Panc1 (cell line): Measurements from ENCODE around the gene TANGO2. TPM values are rescaled to one million over a fixed set of nuclear protein-coding genes. Genes with fewer than 3 reads are reported as not detected.

Experiments
- ATAC-seq: fragments of 200-7000 bp; cut with Tn5 transposase; 2 replicates; pipeline ENCODE4 v1.9.1; 2020; ENCODE audit warnings: mild to moderate bottlenecking, moderate library complexity
- BruUV-seq: library from RNA; stranded (reverse); fragments of 400-500 nt; replicated peaks from 2 replicates; lab custom pipeline; 2021; lab: Mats Ljungman, UMichigan
- CTCF ChIA-PET: fragments of 300-600 bp; sonication (Branson Sonifier 250); formaldehyde crosslinking; loops from one replicate; lab custom pipeline; 2022; ENCODE audit warnings: antibody characterized with exemption; lab: Charles Lee
- POLR2A ChIA-PET: fragments of 300-600 bp; sonication (Branson Sonifier 250); formaldehyde crosslinking; loops from one replicate; lab custom pipeline; 2022; ENCODE audit warnings: antibody characterized with exemption; lab: Charles Lee
- DNase-seq: peaks from one replicate; pipeline ENCODE4 v3.0.0-alpha.2; 2010; ENCODE audit warnings: low read depth, low spot score
- H3K27ac ChIP-seq: 2 replicates; pipeline ENCODE4 v1.5.1; 2011; ENCODE audit warnings: mild to moderate bottlenecking, low read length, inconsistent platforms
- H3K27me3 ChIP-seq: fragments of 200-500 bp; sonication (Bioruptor generic); 2 replicates; pipeline ENCODE4 v1.6.0; 2014; ENCODE audit warnings: low read length, inconsistent platforms; ENCODE audit not compliant: control insufficient read depth, insufficient read depth
- H3K36me3 ChIP-seq: fragments of 200-500 bp; sonication (Bioruptor generic); 2 replicates; pipeline ENCODE4 v1.5.1; 2014; ENCODE audit warnings: inconsistent platforms, mild to moderate bottlenecking, low read length, moderate library complexity; ENCODE audit not compliant: control insufficient read depth, insufficient read depth
- H3K4me1 ChIP-seq: 2 replicates; pipeline ENCODE4 v1.5.1; 2011; ENCODE audit warnings: inconsistent platforms, mild to moderate bottlenecking, low read length, moderate library complexity; ENCODE audit not compliant: control insufficient read depth, insufficient read depth
- H3K4me3 ChIP-seq, 2 experiments: 2 replicates each; pipeline ENCODE4 v1.5.1; 2011 to 2012; ENCODE audit warnings: low read depth in 2 of 2, low read length in 2 of 2, mild to moderate bottlenecking in 2 of 2, inconsistent platforms in 1 of 2, moderate library complexity in 1 of 2
- H3K9me3 ChIP-seq: fragments of 200-500 bp; sonication (Bioruptor generic); 2 replicates; pipeline ENCODE4 v1.5.1; 2014; ENCODE audit warnings: low read depth, mild to moderate bottlenecking, inconsistent platforms, low read length, moderate library complexity; ENCODE audit not compliant: control insufficient read depth, insufficient read depth
- CTCF ChIP-seq: fragments of 450-650 bp; IDR thresholded peaks from 2 replicates; pipeline ENCODE4 v1.5.1; 2017; ENCODE audit warnings: mild to moderate bottlenecking
- POLR2AphosphoS5 ChIP-seq: IDR thresholded peaks from 2 replicates; pipeline ENCODE4 v1.6.1; 2012; ENCODE audit warnings: mild to moderate bottlenecking, low read depth, low read length, moderate library complexity
- REST ChIP-seq, 2 experiments: IDR thresholded peaks; 2 replicates each; pipeline ENCODE4 v1.6.1; 2011 to 2012; ENCODE audit warnings: low read depth in 2 of 2, control low read depth in 1 of 2, low read length in 1 of 2, mild to moderate bottlenecking in 1 of 2, moderate library complexity in 1 of 2; ENCODE audit not compliant: insufficient read depth in 1 of 2
- SIN3A ChIP-seq: IDR thresholded peaks from 2 replicates; pipeline ENCODE4 v1.6.1; 2012; ENCODE audit warnings: low read depth, mild to moderate bottlenecking, low read length, moderate library complexity, borderline replicate concordance; ENCODE audit not compliant: insufficient read depth
- TCF7L2 ChIP-seq: IDR thresholded peaks from 2 replicates; pipeline ENCODE4 v1.6.1; 2011; ENCODE audit warnings: mild to moderate bottlenecking, low read depth, low read length, inconsistent platforms
- in situ Hi-C: cut with HindIII; loops from 2 replicates; pipeline ENCODE4 v1.10.0; 2016; ENCODE audit warnings: low sequenced_read_pairs, low pct_unique_long_range_greater_than_20kb
- intact Hi-C: fragments of 100-400 bp; cut with micrococcal nuclease; formaldehyde crosslinking; loops from one replicate; pipeline ENCODE4 v1.10.0; 2022; ENCODE audit not compliant: unreplicated experiment
- total RNA-seq: library from RNA; stranded (reverse); gene quantifications from one replicate; pipeline ENCODE4 v1.2.1, GENCODE V29; 2021; ENCODE audit not compliant: unreplicated experiment

Gene TANGO2
- total RNA-seq, 1 experiment from 2014 or later = 32.2 TPM

- in situ Hi-C loops = no loop called here
- Histone ChIP-seq H3K27ac (no peak overlapping the region), H3K36me3 (no peaks in the 10 kb centered on the region), H3K9me3 (no peaks in the 10 kb centered on the region), H3K4me1 (no peaks in the 10 kb centered on the region), H3K27me3 (no peaks in the 10 kb centered on the region), H3K4me3 (no peak overlapping the region)
- ATAC-seq (no peak), DNase-seq (no peak)
- intact Hi-C loops = loop anchor here (5.0 kb wide), 1 partner anchor 37 kb away; no protein-coding TSS in a partner anchor
- no TSS peak for BruUV-seq
- CTCF ChIA-PET = no interaction called here
- POLR2A ChIA-PET = no interaction called here
- no peak for TF ChIP-seq SIN3A
- TF ChIP-seq REST (IDR thresholded peaks at IDR 0.05; ENCODE audit: insufficient read depth in 1 of 2, low read depth in 2 of 2, low read length in 1 of 2) = no peak
- TF ChIP-seq POLR2AphosphoS5 = no peak
- no peak for TF ChIP-seq CTCF
- TF ChIP-seq TCF7L2 = no peak
These were observed 11.2 kb upstream of the TANGO2 start for GRCh38 chr22:20009582-20010306.

- ChIA-PET POLR2A (no interaction called here), CTCF (no interaction called here)
- H3K4me1 ChIP-seq = no peaks in the 10 kb centered on the region
- H3K27me3 ChIP-seq = no peaks in the 10 kb centered on the region
- intact Hi-C loops (loop anchor here (5.0 kb wide), 1 partner anchor 38 kb away; no protein-coding TSS in a partner anchor), in situ Hi-C loops (no loop called here)
- ATAC-seq (no peak), DNase-seq (no peak)
- H3K9me3 ChIP-seq = no peaks in the 10 kb centered on the region
- no TSS peak for BruUV-seq
- H3K27ac ChIP-seq = no peak overlapping the region
- H3K36me3 ChIP-seq = no peaks in the 10 kb centered on the region
- TF ChIP-seq TCF7L2 (no peak), SIN3A (no peak), REST (IDR thresholded peaks at IDR 0.05; ENCODE audit: insufficient read depth in 1 of 2, low read depth in 2 of 2, low read length in 1 of 2) (no peak), POLR2AphosphoS5 (no peak), CTCF (no peak)
- no peak overlapping the region for H3K4me3 ChIP-seq
These were observed 10.4 kb upstream of the TANGO2 start for GRCh38 chr22:20010307-20011122.
